GM12801 (cell line): Measurements from ENCODE around the gene TPR.

Source experiments
- TF ChIP-seq, protein P1 (sequence below): IDR thresholded peaks from one replicate; pipeline ENCODE4 v1.5.1; 2011; ENCODE audit warnings: control low read depth; ENCODE audit not compliant: insufficient read length; ENCODE audit errors: extremely low read depth

TPR gene

GRCh38 chr1:186303911-186304310, 71.1 kb downstream of the TPR start:
- TF ChIP-seq, protein P1, sequence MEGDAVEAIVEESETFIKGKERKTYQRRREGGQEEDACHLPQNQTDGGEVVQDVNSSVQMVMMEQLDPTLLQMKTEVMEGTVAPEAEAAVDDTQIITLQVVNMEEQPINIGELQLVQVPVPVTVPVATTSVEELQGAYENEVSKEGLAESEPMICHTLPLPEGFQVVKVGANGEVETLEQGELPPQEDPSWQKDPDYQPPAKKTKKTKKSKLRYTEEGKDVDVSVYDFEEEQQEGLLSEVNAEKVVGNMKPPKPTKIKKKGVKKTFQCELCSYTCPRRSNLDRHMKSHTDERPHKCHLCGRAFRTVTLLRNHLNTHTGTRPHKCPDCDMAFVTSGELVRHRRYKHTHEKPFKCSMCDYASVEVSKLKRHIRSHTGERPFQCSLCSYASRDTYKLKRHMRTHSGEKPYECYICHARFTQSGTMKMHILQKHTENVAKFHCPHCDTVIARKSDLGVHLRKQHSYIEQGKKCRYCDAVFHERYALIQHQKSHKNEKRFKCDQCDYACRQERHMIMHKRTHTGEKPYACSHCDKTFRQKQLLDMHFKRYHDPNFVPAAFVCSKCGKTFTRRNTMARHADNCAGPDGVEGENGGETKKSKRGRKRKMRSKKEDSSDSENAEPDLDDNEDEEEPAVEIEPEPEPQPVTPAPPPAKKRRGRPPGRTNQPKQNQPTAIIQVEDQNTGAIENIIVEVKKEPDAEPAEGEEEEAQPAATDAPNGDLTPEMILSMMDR = no peak

DNA sequence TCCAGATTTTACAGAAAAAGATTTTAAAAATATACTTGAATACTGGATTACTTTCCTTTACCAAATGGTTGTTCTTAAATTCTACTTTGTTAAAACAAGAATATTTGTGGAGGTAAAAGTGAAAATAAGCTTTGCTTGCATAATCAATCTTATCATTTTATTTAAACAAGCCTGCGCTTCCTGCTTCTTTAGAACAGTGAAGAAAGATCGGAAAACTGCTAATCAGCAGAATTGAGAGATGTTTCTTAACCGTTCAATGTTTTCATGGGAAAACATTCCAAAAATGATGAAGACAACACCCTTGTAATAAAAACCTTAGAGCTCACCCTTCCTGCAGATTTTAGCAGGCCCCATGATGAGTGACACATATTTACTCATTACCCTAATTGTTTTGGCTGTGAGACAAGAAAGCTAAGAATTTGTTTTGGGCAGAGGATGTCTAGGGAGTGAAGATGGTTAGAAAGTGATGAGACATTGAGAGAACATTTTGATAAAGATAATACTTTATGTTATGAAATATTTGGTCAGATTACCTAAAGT, 72.6 kb downstream of the TPR start:
- TF ChIP-seq, protein P1 = no peak

DNA sequence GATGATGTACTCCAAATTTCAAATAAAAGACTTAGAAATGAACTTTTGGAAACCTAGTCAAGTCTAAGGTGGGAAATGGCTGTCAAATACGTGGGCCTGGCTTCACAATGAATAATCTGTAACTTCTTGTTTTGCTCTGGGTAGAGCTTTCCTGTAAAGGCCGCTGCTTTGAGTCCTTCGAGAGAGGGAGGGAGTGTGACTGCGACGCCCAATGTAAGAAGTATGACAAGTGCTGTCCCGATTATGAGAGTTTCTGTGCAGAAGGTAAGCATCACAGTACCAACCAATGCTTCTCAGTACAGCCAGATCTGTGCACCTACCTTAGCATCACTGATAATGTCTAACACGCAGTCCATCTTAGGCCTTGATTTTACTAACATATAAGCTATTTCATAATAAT, 73.6 kb downstream of the TPR start:
- TF ChIP-seq, protein P1 = no peak

- TF ChIP-seq, protein P1 = no peak
These were observed 75.0 kb downstream of the TPR start for GRCh38 chr1:186300056-186300455.

DNA sequence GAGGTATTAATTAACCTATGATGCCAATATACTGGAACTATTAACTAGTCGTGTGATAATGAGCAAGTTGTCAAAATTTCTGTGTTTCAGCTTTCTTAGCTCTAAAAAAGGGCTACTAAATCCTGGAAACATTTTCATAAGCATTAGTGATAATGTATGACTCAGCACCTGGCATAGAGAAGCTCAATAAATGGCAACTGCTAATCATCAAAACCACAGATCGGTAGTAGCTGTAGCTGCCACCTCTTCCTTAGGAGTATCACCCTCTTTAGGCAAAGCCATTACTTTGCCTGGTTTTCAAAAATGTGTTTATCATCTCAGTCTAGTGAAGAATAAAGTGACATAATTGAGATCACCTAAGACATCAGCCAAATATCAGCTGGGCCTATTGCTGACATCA, 75.5 kb downstream of the TPR start:
- TF ChIP-seq, protein P1 = no peak

DNA sequence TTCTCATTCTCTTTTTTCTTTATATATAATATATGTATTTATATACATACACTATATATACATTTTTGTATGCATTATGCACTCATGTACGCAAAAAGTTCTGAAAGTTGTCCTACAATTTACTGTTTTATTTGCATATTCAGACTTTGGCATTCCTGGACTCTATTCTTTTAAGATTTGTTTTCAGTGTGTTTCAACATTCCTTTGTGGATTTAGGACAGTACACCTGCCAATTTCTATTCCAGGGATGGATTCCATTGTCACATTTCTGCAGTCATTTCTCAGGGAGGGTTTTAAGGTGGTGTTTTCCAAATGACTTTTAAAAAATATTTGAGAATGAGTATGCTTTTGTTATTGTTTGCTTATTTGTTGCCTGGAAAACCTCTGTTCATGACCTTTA, 76.2 kb downstream of the TPR start:
- TF ChIP-seq, protein P1 = no peak

DNA sequence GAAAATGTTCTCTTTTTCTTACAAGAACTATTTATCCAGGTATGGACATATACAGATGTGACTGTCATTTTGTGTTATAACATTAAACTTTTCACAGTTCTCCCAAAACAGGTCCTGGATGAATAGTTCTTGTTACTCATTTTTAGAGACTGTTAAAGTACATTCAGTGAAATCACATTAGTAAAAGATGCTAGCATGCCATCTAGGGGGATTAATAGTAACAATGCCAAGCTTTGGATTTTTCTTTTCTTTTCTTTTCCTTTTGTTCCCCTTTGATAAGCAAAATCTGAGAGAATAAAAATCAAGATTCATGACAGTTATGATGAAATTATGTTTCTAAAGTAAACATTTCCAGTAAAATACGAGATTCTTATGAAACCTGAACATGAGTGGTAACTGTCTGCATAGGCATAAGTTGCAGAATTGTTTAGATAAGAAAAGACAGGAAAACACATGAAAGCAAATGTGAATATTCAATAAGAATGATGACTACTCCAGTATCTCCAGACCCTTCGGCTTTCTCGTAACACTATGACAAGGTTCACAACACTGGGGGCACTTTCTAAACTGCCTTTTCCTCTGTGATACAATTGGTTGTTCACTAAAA, 77.5 kb downstream of the TPR start:
- TF ChIP-seq, protein P1 = no peak
